Activated CD8-positive, alpha-beta memory T cell treated with anti-CD3 and anti-CD28 coated beads, Interleukin-2, amount 50 U/mL, for 1 hour (primary cell): ENCODE measurements around the gene WSCD1.

Experiments
- DNase-seq: peaks from one replicate; pipeline ENCODE4 v3.0.0-alpha.2; 2020; ENCODE audit errors: extremely low read depth

WSCD1 gene

GRCh38 chr17:6069539-6070429 lies at the start of gene WSCD1:
TSS of gene WSCD1 (plus strand) at chr17:6070379. CDS start at chr17:6080659, 10,280 bp downstream.
- no peak for DNase-seq

DNA sequence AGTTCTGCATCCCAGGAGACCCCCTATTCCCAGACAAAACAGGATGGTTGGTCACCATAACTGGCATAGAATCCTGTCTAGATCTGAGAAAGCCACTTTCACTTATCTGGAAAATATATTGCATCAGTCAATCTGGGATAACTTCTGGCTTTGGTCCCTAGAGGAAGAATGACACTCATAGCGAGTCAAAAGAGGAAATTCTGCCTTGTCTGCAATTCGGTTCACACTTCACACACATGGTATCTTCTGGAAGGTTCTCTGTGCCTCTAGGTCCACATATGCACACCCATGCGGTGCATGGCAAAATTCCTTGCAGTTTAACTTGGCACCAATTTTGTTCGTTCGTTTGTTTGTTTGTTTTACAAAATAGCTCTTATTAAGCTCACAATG lies 49.2 kb upstream of the WSCD1 start:
- no peak for DNase-seq

- no peak for DNase-seq
These were observed 48.6 kb upstream of the WSCD1 start for GRCh38 chr17:6021627-6022026.

GRCh38 chr17:6023036-6023831 lies 46.9 kb upstream of the WSCD1 start:
- no peak for DNase-seq

- no peak for DNase-seq
These were observed 45.6 kb upstream of the WSCD1 start for GRCh38 chr17:6024576-6024975.

DNA sequence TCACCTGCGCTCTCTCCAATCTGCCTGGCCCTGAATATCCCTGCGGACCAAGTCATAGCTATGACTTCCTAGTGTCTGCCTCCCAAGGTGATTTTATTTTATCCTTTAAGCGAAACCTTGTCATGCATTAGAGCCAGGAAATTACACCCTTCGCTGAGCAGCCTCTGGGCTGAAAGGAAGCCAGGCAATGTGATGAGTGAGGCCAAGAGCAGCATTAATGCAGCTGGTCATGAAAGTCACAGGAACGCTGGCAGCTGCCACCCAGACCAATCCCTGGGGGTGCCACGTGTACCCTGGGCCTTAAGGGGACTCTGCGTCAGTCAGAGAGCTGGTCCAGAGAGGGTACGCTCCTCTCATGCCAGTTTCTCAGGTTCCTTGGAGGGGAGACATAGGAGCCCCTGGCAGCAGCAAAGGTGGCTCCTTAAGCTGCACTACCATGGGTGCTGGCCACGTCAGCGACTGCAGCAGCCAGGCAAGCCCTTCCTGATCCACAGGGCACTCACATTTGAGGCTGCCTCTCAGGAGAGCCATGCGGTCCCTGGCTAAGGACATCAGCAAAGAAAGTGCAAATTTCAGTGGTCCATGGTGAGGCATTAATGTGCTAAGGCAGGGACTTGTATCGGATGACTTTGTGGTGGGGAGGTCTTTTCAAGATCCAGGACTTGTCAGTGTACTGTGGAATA lies 42.7 kb upstream of the WSCD1 start:
- no peak for DNase-seq

- no peak for DNase-seq
These were observed 41.9 kb upstream of the WSCD1 start for GRCh38 chr17:6028294-6028693.

GRCh38 chr17:6035801-6036394 lies 34.3 kb upstream of the WSCD1 start:
- DNase-seq = no peak

GRCh38 chr17:6040504-6040903 lies 29.7 kb upstream of the WSCD1 start:
- DNase-seq = no peak

DNA sequence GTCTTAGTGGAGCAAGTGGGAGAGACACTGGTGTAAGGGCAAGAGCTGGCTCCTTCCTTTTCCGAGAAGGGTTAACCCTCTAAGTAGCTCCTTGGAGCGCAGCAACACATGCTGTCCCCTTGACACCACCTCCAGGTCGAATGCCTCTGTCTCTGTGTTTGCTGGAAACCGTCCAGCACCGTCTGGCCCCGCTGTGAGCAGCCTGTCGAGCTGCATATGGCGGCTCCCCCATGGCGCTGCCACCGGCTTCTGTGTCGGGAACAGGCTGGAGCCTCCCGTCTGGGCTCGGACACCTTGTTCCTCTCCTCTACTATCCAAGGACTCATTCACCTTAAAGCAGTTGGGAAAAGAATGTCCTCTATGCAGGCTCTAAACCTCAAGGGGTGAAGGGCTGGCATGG lies 28.9 kb upstream of the WSCD1 start:
- no peak for DNase-seq

DNA sequence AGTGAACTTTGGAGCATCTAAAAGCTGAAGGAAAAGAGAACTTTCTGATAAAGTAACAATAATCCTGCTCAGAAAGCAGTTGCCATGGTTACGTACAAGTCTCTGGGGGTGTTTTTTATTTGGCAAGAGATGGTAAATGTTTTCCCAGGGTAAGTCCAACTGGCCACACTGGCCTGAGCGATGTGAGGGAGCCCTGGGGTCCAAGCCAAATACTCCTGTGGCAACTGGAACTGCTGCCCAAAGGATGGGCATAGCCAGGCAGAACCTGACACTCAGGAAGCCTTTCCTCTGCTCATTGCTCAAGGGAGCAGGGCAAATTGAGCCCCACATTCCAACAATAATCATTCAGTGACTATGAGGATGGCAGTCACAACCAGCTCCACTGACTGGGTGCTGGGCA lies 26.8 kb upstream of the WSCD1 start:
- no peak for DNase-seq

DNA sequence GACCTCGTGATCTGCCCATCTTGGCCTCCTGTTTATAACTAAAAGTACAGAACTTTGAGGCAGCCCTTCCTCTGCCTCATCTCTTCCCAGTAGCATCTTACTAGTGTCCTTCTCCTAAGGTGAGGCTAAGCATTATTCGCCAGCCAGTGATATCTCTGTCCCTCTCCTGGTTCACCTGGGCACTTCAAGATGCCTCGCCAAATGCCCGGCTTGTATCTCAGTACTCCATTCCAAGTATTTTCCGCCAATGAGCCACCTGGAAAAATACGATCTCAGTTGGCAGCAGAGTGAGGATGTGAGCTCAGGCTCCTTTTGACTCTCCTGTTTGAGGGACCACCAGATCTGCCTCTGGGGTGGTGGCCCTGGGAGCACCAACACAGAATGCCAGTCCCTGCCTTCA lies 25.9 kb upstream of the WSCD1 start:
- no peak for DNase-seq

DNA sequence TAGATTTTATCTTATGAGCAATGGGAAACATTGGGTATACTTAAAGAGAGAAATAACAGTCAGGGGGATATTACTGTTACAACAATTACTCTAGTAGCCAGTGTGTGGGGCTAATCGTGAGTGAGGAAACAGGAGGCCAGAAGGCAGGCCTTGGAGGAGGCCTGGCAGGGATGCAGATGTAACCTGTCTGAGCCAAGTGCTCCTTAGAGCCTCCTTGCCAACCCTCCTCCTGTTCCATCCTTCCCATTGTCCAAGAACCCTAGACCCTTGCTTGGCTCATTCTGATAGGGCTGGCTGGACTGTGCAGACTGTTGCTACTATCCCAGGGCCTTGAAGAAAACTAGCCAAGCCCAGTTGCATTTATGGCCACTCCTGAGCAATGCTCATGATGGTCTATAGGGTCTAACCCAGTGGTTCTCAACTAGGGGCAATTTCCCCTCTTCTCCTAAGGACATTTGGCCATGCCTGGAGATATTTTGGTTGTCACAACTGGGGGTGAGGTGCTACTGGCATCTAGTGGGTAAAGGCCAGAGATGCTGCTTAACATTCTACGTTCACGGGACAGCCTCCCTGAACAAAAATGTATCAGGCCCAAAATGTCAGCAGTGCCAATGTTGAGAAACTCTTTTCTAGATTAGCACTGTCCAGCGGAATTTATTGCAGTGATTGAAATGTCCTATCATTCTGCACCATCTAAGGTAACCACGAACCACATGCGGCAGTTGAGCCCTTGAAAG lies 24.4 kb upstream of the WSCD1 start:
- DNase-seq = no peak

- DNase-seq = no peak
These were observed 23.7 kb upstream of the WSCD1 start for GRCh38 chr17:6046431-6046830.

DNA sequence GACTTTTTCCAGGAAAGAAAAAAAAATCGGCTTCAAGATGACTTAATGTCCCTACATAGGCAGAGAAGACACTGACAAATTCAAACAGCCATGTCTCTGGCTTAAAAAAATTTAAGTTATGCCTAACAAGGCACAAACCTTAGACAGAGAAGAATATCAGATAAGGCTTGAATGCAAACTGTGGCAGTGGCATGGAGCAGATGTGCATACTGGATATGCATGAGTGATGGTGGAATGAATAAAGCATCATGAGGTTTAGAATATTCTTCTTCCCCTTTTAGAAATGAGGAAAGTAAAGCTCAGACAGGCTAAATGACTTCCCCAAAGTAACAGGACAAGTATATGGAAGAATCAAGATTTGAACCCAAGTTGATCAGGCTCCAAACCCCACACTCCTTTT lies 23.2 kb upstream of the WSCD1 start:
- no peak for DNase-seq

DNA sequence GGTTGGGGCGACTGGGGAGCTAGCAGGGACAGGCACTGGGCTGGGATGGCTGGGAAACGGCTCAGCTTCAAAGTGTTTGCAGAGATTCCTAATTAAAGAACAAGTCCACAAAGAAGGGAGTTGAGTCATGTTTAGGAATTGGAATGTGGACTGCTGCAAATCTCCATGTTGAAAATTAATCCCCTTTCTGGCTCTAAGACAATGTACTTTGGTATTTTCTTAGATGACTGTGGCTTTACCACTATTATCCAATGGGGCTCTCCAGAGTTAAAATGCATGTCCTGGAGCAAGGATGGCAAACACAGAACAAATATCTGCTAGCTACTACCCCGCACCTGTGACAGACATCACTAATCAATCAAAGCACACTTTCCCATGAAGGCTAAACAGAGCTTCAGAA lies 22.2 kb upstream of the WSCD1 start:
- no peak for DNase-seq

DNA sequence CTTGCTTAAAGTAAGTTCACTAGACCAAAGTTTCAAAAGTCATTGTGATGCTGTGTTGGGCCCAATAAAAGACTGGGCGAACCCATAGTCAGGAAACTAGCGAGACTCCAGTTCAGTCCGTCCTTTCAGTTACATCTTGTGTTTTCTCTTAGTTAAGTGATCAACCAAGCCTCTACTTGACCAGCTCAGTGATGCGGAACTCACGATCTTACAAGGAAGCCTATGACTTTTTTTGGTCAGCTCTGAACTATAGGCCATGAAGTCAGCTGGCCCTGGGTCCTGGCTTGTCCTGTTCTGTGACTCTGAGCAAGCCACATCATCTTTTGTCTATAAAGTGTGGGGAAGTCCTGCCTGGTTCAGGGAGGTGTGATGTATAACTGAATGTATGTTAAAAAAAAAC lies 21.7 kb upstream of the WSCD1 start:
- no peak for DNase-seq

DNA sequence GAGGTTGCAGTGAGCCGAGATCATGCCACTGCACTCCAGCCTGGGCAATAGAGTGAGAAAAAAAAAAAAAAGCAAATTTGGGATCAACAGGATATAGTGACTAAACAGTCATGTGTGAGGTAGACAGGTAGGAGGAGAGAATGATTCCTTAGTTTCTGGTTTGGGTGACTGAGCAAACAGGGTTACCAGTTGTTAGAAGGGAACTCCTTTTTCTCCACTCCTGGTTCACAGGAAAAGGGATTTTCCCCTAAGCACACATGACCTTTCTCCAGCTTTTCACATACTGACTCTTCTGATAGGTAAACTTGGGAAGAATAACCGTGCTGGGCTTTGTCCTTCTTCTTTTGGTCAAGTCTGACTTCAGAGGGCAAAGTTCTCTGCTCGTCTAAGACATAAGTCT lies 17.3 kb upstream of the WSCD1 start:
- DNase-seq = no peak

DNA sequence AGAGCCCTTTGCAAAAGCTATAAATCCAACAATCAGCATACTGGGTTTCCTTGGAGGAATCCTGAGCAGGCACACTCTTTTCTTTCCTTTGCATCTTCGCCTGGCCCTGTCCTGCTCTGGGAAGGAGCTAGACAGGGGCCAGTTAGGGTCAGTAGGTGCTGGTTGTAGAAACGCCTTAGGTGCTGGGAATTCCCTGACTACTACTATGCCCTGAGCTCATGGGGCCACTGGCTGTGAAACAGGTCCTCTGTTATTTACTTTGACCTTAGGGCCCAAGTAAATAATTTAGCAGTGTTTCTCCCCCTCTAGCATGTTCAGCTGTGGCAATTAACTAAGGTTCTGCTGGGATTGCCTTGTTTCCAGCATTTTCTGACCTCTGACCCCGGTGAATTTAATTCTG lies 15.8 kb upstream of the WSCD1 start:
- no peak for DNase-seq

- DNase-seq = no peak
These were observed 14.1 kb upstream of the WSCD1 start for GRCh38 chr17:6056104-6056503.

GRCh38 chr17:6057562-6057961 lies 12.6 kb upstream of the WSCD1 start:
- DNase-seq = no peak
